Measurements from ENCODE around the gene MLN. TPM values are rescaled to one million over a fixed set of nuclear protein-coding genes. Genes with fewer than 3 reads are reported as not detected.

The MLN gene
- total RNA-seq, 1 experiment from 2014 or later, result not detected

DNA sequence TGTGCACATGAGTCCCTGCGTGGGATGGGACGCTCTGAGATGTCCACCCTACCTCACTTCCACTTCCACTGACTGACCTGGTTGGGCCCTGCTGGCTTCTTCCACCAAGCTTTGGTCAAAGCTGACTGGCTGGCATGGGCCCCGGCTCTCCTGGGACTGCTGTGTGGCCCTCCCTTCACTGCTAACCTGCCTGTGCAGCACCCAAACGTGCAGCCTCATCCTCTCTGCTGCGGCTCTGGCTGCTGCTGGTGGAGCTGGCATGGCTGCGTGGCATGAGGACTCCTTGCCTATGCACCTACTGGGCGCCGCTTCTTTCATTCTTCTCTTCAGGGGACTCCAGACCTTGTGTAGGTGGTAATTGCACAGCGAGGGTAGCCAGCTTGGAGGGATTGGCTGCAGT lies 38.4 kb downstream of the MLN start:
- H3K27me3 ChIP-seq (ENCODE audit: low read length), result no peaks in the 10 kb centered on the region
- no peaks in the 10 kb centered on the region for H3K9me3 ChIP-seq (ENCODE audit: low read length)
- H3K9me2 ChIP-seq (replicated peaks; ENCODE audit: insufficient read depth, low read length), result no peaks in the 10 kb centered on the region
- H3K9ac ChIP-seq (ENCODE audit: low read length), result no peak overlapping the region
- no peaks in the 10 kb centered on the region for H3K4me1 ChIP-seq (ENCODE audit: low read length)
- no peaks in the 10 kb centered on the region for H3K79me2 ChIP-seq (ENCODE audit: low read length)
- no peaks in the 10 kb centered on the region for H3K36me3 ChIP-seq (ENCODE audit: insufficient read depth, low read length)
- H3K4me2 ChIP-seq (ENCODE audit: low read depth, low read length, poor library complexity, severe bottlenecking), result no peak overlapping the region
- no peak for DNase-seq
- H4K20me1 ChIP-seq (ENCODE audit: insufficient read depth, low read depth, low read length), result 0 out of 2 replicates have a peak, but pooled peaks cover 4% of the 10 kb centered on the region
- H3K27ac ChIP-seq (ENCODE audit: low read length), result no peak overlapping the region
- no peak overlapping the region for H2AFZ ChIP-seq (ENCODE audit: low read length)
- H3K4me3 ChIP-seq (ENCODE audit: low read length), result no peak overlapping the region

- Histone ChIP-seq H3K4me1 (ENCODE audit: low read length) (no peaks in the 10 kb centered on the region), H2AFZ (ENCODE audit: low read length) (no peak overlapping the region), H3K36me3 (ENCODE audit: insufficient read depth, low read length) (no peaks in the 10 kb centered on the region), H3K27ac (ENCODE audit: low read length) (no peak overlapping the region), H3K9me3 (ENCODE audit: low read length) (no peaks in the 10 kb centered on the region), H4K20me1 (ENCODE audit: insufficient read depth, low read depth, low read length) (0 out of 2 replicates have a peak, but pooled peaks cover 4% of the 10 kb centered on the region), H3K9ac (ENCODE audit: low read length) (no peak overlapping the region), H3K79me2 (ENCODE audit: low read length) (no peaks in the 10 kb centered on the region), H3K4me2 (ENCODE audit: low read depth, low read length, poor library complexity, severe bottlenecking) (no peak overlapping the region), H3K27me3 (ENCODE audit: low read length) (no peaks in the 10 kb centered on the region), H3K9me2 (replicated peaks; ENCODE audit: insufficient read depth, low read length) (no peaks in the 10 kb centered on the region), H3K4me3 (ENCODE audit: low read length) (no peak overlapping the region)
- no peak for DNase-seq
Measured at GRCh38 chr6:33764036-33764435, 39.8 kb downstream of the MLN start.

GRCh38 chr6:33763483-33763882 lies 40.3 kb downstream of the MLN start:
- no peaks in the 10 kb centered on the region for H3K79me2 ChIP-seq (ENCODE audit: low read length)
- no peak overlapping the region for H3K9ac ChIP-seq (ENCODE audit: low read length)
- H3K27me3 ChIP-seq (ENCODE audit: low read length), result no peaks in the 10 kb centered on the region
- no peak for DNase-seq
- no peaks in the 10 kb centered on the region for H3K4me1 ChIP-seq (ENCODE audit: low read length)
- H3K4me3 ChIP-seq (ENCODE audit: low read length), result no peak overlapping the region
- no peaks in the 10 kb centered on the region for H3K9me3 ChIP-seq (ENCODE audit: low read length)
- H3K36me3 ChIP-seq (ENCODE audit: insufficient read depth, low read length), result no peaks in the 10 kb centered on the region
- H3K9me2 ChIP-seq (replicated peaks; ENCODE audit: insufficient read depth, low read length), result no peaks in the 10 kb centered on the region
- 0 out of 2 replicates have a peak, but pooled peaks cover 4% of the 10 kb centered on the region for H4K20me1 ChIP-seq (ENCODE audit: insufficient read depth, low read depth, low read length)
- H3K4me2 ChIP-seq (ENCODE audit: low read depth, low read length, poor library complexity, severe bottlenecking), result no peak overlapping the region
- H3K27ac ChIP-seq (ENCODE audit: low read length), result no peak overlapping the region
- H2AFZ ChIP-seq (ENCODE audit: low read length), result no peak overlapping the region

- Histone ChIP-seq H3K4me1 (ENCODE audit: low read length) (no peaks in the 10 kb centered on the region), H3K79me2 (ENCODE audit: low read length) (no peaks in the 10 kb centered on the region), H3K27ac (ENCODE audit: low read length) (no peak overlapping the region), H3K9ac (ENCODE audit: low read length) (no peak overlapping the region), H4K20me1 (ENCODE audit: insufficient read depth, low read depth, low read length) (0 out of 2 replicates have a peak, but pooled peaks cover 4% of the 10 kb centered on the region), H3K4me2 (ENCODE audit: low read depth, low read length, poor library complexity, severe bottlenecking) (no peak overlapping the region), H2AFZ (ENCODE audit: low read length) (no peak overlapping the region), H3K27me3 (ENCODE audit: low read length) (no peaks in the 10 kb centered on the region), H3K36me3 (ENCODE audit: insufficient read depth, low read length) (no peaks in the 10 kb centered on the region), H3K9me2 (replicated peaks; ENCODE audit: insufficient read depth, low read length) (no peaks in the 10 kb centered on the region), H3K9me3 (ENCODE audit: low read length) (no peaks in the 10 kb centered on the region), H3K4me3 (ENCODE audit: low read length) (no peak overlapping the region)
- DNase-seq, result no peak
Measured at GRCh38 chr6:33762713-33763112, 41.1 kb downstream of the MLN start.

GRCh38 chr6:33761922-33762629 lies 41.7 kb downstream of the MLN start:
- Histone ChIP-seq H4K20me1 (ENCODE audit: insufficient read depth, low read depth, low read length) (0 out of 2 replicates have a peak, but pooled peaks cover 4% of the 10 kb centered on the region), H3K79me2 (ENCODE audit: low read length) (no peaks in the 10 kb centered on the region), H3K27me3 (ENCODE audit: low read length) (no peaks in the 10 kb centered on the region), H3K9me3 (ENCODE audit: low read length) (no peaks in the 10 kb centered on the region), H3K9ac (ENCODE audit: low read length) (no peak overlapping the region), H3K9me2 (replicated peaks; ENCODE audit: insufficient read depth, low read length) (no peaks in the 10 kb centered on the region), H3K4me3 (ENCODE audit: low read length) (no peak overlapping the region), H3K4me1 (ENCODE audit: low read length) (no peaks in the 10 kb centered on the region), H3K27ac (ENCODE audit: low read length) (no peak overlapping the region), H2AFZ (ENCODE audit: low read length) (no peak overlapping the region), H3K4me2 (ENCODE audit: low read depth, low read length, poor library complexity, severe bottlenecking) (no peak overlapping the region), H3K36me3 (ENCODE audit: insufficient read depth, low read length) (no peaks in the 10 kb centered on the region)
- peak; percentile 84 for DNase-seq

- H4K20me1 ChIP-seq (ENCODE audit: insufficient read depth, low read depth, low read length), result 0 out of 2 replicates have a peak, but pooled peaks cover 4% of the 10 kb centered on the region
- H3K4me3 ChIP-seq (ENCODE audit: low read length), result no peak overlapping the region
- no peak overlapping the region for H3K4me2 ChIP-seq (ENCODE audit: low read depth, low read length, poor library complexity, severe bottlenecking)
- no peaks in the 10 kb centered on the region for H3K9me2 ChIP-seq (replicated peaks; ENCODE audit: insufficient read depth, low read length)
- no peak overlapping the region for H2AFZ ChIP-seq (ENCODE audit: low read length)
- H3K4me1 ChIP-seq (ENCODE audit: low read length), result no peaks in the 10 kb centered on the region
- DNase-seq, result no peak
- H3K27ac ChIP-seq (ENCODE audit: low read length), result no peak overlapping the region
- H3K27me3 ChIP-seq (ENCODE audit: low read length), result no peaks in the 10 kb centered on the region
- no peaks in the 10 kb centered on the region for H3K36me3 ChIP-seq (ENCODE audit: insufficient read depth, low read length)
- no peak overlapping the region for H3K9ac ChIP-seq (ENCODE audit: low read length)
- H3K79me2 ChIP-seq (ENCODE audit: low read length), result no peaks in the 10 kb centered on the region
- no peaks in the 10 kb centered on the region for H3K9me3 ChIP-seq (ENCODE audit: low read length)
Measured at GRCh38 chr6:33761581-33761921, 42.3 kb downstream of the MLN start.

DNA sequence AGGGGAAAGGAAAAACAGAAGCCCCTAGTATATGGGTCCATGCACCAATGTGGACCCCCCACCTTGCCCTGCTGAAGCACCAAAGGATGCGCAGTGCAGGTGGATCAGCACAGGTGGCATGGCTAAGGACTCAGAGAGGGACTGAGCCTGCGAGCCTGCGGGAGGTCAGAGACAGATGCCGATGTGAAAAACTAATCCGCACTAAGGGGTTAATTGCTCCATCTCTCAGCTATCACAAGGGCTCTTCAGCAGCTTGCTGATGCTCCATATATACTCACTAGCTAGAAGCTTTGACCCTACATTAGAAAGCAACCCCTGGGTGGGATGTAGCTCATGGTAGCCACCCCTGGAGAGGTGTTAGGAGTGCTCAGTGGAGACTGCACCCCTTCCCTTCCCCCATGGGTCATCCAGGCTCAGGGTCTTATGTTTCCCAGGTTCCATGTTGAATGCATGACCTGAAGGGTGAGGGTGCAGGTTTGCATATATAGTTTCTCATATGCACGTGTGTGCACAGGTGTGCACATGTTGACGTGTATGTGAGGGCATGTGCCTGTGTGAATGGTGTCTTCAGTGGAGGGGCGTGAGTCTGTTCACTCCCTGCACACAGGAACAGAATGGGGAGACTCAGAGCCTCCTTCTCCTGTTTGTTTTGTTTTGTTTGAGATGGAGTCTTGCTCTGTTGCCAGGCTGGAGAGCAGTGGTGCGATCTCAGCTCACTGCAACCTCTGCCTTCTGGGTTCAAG lies 43.7 kb downstream of the MLN start:
- H3K4me2 ChIP-seq (ENCODE audit: low read depth, low read length, poor library complexity, severe bottlenecking), result no peak overlapping the region
- no peaks in the 10 kb centered on the region for H3K36me3 ChIP-seq (ENCODE audit: insufficient read depth, low read length)
- no peak overlapping the region for H3K27ac ChIP-seq (ENCODE audit: low read length)
- no peaks in the 10 kb centered on the region for H3K79me2 ChIP-seq (ENCODE audit: low read length)
- no peak overlapping the region for H3K9ac ChIP-seq (ENCODE audit: low read length)
- H3K27me3 ChIP-seq (ENCODE audit: low read length), result no peaks in the 10 kb centered on the region
- no peaks in the 10 kb centered on the region for H3K9me2 ChIP-seq (replicated peaks; ENCODE audit: insufficient read depth, low read length)
- no peak overlapping the region for H3K4me3 ChIP-seq (ENCODE audit: low read length)
- H4K20me1 ChIP-seq (ENCODE audit: insufficient read depth, low read depth, low read length), result 0 out of 2 replicates have a peak, but pooled peaks cover 4% of the 10 kb centered on the region
- no peaks in the 10 kb centered on the region for H3K9me3 ChIP-seq (ENCODE audit: low read length)
- H3K4me1 ChIP-seq (ENCODE audit: low read length), result peaks cover 6% of the 10 kb centered on the region
- DNase-seq, result no peak
- H2AFZ ChIP-seq (ENCODE audit: low read length), result no peak overlapping the region

- Histone ChIP-seq H3K79me2 (ENCODE audit: low read length) (no peaks in the 10 kb centered on the region), H3K9me2 (replicated peaks; ENCODE audit: insufficient read depth, low read length) (no peaks in the 10 kb centered on the region), H3K9me3 (ENCODE audit: low read length) (no peaks in the 10 kb centered on the region), H3K4me2 (ENCODE audit: low read depth, low read length, poor library complexity, severe bottlenecking) (no peak overlapping the region), H3K36me3 (ENCODE audit: insufficient read depth, low read length) (no peaks in the 10 kb centered on the region), H3K4me1 (ENCODE audit: low read length) (peaks cover 13% of the 10 kb centered on the region), H3K4me3 (ENCODE audit: low read length) (no peak overlapping the region), H2AFZ (ENCODE audit: low read length) (no peak overlapping the region), H3K27ac (ENCODE audit: low read length) (no peak overlapping the region), H4K20me1 (ENCODE audit: insufficient read depth, low read depth, low read length) (0 out of 2 replicates have a peak, but pooled peaks cover 4% of the 10 kb centered on the region), H3K27me3 (ENCODE audit: low read length) (no peaks in the 10 kb centered on the region), H3K9ac (ENCODE audit: low read length) (no peak overlapping the region)
- no peak for DNase-seq
Measured at GRCh38 chr6:33758815-33759216, 45.0 kb downstream of the MLN start.

Data from Karpas-422 (cell line).